Panc1 (cell line): ENCODE measurements around the gene KRTAP3-3. TPM values are rescaled to one million over a fixed set of nuclear protein-coding genes. Genes with fewer than 3 reads are reported as not detected.

Source experiments
- ATAC-seq: fragments of 200-7000 bp; cut with Tn5 transposase; 2 replicates; pipeline ENCODE4 v1.9.1; 2020; ENCODE audit warnings: mild to moderate bottlenecking, moderate library complexity
- BruUV-seq: library from RNA; stranded (reverse); fragments of 400-500 nt; replicated peaks from 2 replicates; lab custom pipeline; 2021; lab: Mats Ljungman, UMichigan
- CTCF ChIA-PET: fragments of 300-600 bp; sonication (Branson Sonifier 250); formaldehyde crosslinking; loops from one replicate; lab custom pipeline; 2022; ENCODE audit warnings: antibody characterized with exemption; lab: Charles Lee
- POLR2A ChIA-PET: fragments of 300-600 bp; sonication (Branson Sonifier 250); formaldehyde crosslinking; loops from one replicate; lab custom pipeline; 2022; ENCODE audit warnings: antibody characterized with exemption; lab: Charles Lee
- DNase-seq: peaks from one replicate; pipeline ENCODE4 v3.0.0-alpha.2; 2010; ENCODE audit warnings: low read depth, low spot score
- H3K27ac ChIP-seq: 2 replicates; pipeline ENCODE4 v1.5.1; 2011; ENCODE audit warnings: mild to moderate bottlenecking, low read length, inconsistent platforms
- H3K27me3 ChIP-seq: fragments of 200-500 bp; sonication (Bioruptor generic); 2 replicates; pipeline ENCODE4 v1.6.0; 2014; ENCODE audit warnings: low read length, inconsistent platforms; ENCODE audit not compliant: control insufficient read depth, insufficient read depth
- H3K36me3 ChIP-seq: fragments of 200-500 bp; sonication (Bioruptor generic); 2 replicates; pipeline ENCODE4 v1.5.1; 2014; ENCODE audit warnings: inconsistent platforms, mild to moderate bottlenecking, low read length, moderate library complexity; ENCODE audit not compliant: control insufficient read depth, insufficient read depth
- H3K4me1 ChIP-seq: 2 replicates; pipeline ENCODE4 v1.5.1; 2011; ENCODE audit warnings: inconsistent platforms, mild to moderate bottlenecking, low read length, moderate library complexity; ENCODE audit not compliant: control insufficient read depth, insufficient read depth
- H3K4me3 ChIP-seq, 2 experiments: 2 replicates each; pipeline ENCODE4 v1.5.1; 2011 to 2012; ENCODE audit warnings: low read depth in 2 of 2, low read length in 2 of 2, mild to moderate bottlenecking in 2 of 2, inconsistent platforms in 1 of 2, moderate library complexity in 1 of 2
- H3K9me3 ChIP-seq: fragments of 200-500 bp; sonication (Bioruptor generic); 2 replicates; pipeline ENCODE4 v1.5.1; 2014; ENCODE audit warnings: low read depth, mild to moderate bottlenecking, inconsistent platforms, low read length, moderate library complexity; ENCODE audit not compliant: control insufficient read depth, insufficient read depth
- POLR2AphosphoS5 ChIP-seq: IDR thresholded peaks from 2 replicates; pipeline ENCODE4 v1.6.1; 2012; ENCODE audit warnings: mild to moderate bottlenecking, low read depth, low read length, moderate library complexity
- SIN3A ChIP-seq: IDR thresholded peaks from 2 replicates; pipeline ENCODE4 v1.6.1; 2012; ENCODE audit warnings: low read depth, mild to moderate bottlenecking, low read length, moderate library complexity, borderline replicate concordance; ENCODE audit not compliant: insufficient read depth
- TCF7L2 ChIP-seq: IDR thresholded peaks from 2 replicates; pipeline ENCODE4 v1.6.1; 2011; ENCODE audit warnings: mild to moderate bottlenecking, low read depth, low read length, inconsistent platforms
- in situ Hi-C: cut with HindIII; loops from 2 replicates; pipeline ENCODE4 v1.10.0; 2016; ENCODE audit warnings: low sequenced_read_pairs, low pct_unique_long_range_greater_than_20kb
- intact Hi-C: fragments of 100-400 bp; cut with micrococcal nuclease; formaldehyde crosslinking; loops from one replicate; pipeline ENCODE4 v1.10.0; 2022; ENCODE audit not compliant: unreplicated experiment
- total RNA-seq: library from RNA; stranded (reverse); gene quantifications from one replicate; pipeline ENCODE4 v1.2.1, GENCODE V29; 2021; ENCODE audit not compliant: unreplicated experiment
- TF ChIP-seq, protein P1 (sequence below), 2 experiments: IDR thresholded peaks; 2 replicates each; pipeline ENCODE4 v1.6.1; 2011 to 2012; ENCODE audit warnings: low read depth in 2 of 2, control low read depth in 1 of 2, low read length in 1 of 2, mild to moderate bottlenecking in 1 of 2, moderate library complexity in 1 of 2; ENCODE audit not compliant: insufficient read depth in 1 of 2
- TF ChIP-seq, protein P2 (sequence below): fragments of 450-650 bp; IDR thresholded peaks from 2 replicates; pipeline ENCODE4 v1.5.1; 2017; ENCODE audit warnings: mild to moderate bottlenecking

The KRTAP3-3 gene
- total RNA-seq, 1 experiment from 2014 or later, result not detected

DNA sequence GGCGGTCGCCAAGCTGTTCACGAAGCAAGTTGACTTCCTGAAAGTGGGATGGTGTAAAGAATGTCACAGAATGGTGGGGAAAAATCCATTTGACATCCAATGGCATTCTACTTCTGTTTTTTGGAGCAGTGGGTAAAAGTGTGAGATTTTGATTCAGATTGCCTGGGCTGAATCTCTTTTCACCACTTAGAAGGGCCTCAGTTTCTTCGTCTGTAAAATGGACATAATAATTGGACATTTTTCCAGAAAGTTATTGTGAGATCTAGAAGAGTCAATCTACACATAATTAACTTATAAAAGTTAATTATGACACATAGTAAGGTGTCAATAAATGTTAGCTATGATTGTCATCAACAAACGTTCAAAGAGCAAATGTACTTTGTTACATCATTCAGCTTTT is 12.8 kb downstream of the KRTAP3-3 start:
- no peak for DNase-seq
- H3K9me3 ChIP-seq, result no peaks in the 10 kb centered on the region
- no peak overlapping the region for H3K4me3 ChIP-seq
- H3K36me3 ChIP-seq, result no peaks in the 10 kb centered on the region
- H3K27ac ChIP-seq, result no peak overlapping the region
- no TSS peak for BruUV-seq
- POLR2A ChIA-PET, result no interaction called here
- no peak for TF ChIP-seq SIN3A
- TF ChIP-seq TCF7L2, result no peak
- TF ChIP-seq, protein P1, sequence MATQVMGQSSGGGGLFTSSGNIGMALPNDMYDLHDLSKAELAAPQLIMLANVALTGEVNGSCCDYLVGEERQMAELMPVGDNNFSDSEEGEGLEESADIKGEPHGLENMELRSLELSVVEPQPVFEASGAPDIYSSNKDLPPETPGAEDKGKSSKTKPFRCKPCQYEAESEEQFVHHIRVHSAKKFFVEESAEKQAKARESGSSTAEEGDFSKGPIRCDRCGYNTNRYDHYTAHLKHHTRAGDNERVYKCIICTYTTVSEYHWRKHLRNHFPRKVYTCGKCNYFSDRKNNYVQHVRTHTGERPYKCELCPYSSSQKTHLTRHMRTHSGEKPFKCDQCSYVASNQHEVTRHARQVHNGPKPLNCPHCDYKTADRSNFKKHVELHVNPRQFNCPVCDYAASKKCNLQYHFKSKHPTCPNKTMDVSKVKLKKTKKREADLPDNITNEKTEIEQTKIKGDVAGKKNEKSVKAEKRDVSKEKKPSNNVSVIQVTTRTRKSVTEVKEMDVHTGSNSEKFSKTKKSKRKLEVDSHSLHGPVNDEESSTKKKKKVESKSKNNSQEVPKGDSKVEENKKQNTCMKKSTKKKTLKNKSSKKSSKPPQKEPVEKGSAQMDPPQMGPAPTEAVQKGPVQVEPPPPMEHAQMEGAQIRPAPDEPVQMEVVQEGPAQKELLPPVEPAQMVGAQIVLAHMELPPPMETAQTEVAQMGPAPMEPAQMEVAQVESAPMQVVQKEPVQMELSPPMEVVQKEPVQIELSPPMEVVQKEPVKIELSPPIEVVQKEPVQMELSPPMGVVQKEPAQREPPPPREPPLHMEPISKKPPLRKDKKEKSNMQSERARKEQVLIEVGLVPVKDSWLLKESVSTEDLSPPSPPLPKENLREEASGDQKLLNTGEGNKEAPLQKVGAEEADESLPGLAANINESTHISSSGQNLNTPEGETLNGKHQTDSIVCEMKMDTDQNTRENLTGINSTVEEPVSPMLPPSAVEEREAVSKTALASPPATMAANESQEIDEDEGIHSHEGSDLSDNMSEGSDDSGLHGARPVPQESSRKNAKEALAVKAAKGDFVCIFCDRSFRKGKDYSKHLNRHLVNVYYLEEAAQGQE (IDR thresholded peaks at IDR 0.05; ENCODE audit: insufficient read depth in 1 of 2, low read depth in 2 of 2, low read length in 1 of 2), result no peak
- TF ChIP-seq, protein P2, sequence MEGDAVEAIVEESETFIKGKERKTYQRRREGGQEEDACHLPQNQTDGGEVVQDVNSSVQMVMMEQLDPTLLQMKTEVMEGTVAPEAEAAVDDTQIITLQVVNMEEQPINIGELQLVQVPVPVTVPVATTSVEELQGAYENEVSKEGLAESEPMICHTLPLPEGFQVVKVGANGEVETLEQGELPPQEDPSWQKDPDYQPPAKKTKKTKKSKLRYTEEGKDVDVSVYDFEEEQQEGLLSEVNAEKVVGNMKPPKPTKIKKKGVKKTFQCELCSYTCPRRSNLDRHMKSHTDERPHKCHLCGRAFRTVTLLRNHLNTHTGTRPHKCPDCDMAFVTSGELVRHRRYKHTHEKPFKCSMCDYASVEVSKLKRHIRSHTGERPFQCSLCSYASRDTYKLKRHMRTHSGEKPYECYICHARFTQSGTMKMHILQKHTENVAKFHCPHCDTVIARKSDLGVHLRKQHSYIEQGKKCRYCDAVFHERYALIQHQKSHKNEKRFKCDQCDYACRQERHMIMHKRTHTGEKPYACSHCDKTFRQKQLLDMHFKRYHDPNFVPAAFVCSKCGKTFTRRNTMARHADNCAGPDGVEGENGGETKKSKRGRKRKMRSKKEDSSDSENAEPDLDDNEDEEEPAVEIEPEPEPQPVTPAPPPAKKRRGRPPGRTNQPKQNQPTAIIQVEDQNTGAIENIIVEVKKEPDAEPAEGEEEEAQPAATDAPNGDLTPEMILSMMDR, result no peak
- no peak for TF ChIP-seq POLR2AphosphoS5
- no peak for ATAC-seq
- in situ Hi-C loops, result no loop called here
- 0 out of 2 replicates have a peak, but pooled peaks cover 4% of the 10 kb centered on the region for H3K27me3 ChIP-seq
- no peaks in the 10 kb centered on the region for H3K4me1 ChIP-seq
- intact Hi-C loops, result no loop called here
- CTCF ChIA-PET, result no interaction called here

DNA sequence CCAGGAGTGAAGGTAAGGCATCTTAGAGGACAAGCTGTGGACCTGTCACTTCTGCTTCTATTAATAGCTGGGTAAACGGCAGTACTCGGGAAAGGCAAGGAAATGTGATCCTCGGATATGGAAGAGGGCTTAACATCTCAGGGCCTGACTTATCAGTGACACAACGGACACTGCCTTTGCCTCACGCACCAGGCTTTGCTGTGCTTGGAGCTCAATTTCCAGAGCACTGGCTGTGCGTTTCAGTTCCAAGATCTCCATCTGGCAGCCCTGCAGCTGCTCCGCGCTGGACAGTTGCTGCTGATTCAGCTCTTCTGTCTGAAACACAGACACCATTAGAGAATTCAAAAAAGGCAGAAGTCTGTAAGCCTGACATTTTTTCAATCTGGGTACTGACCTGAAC is 13.4 kb downstream of the KRTAP3-3 start:
- BruUV-seq, result no TSS peak
- ChIA-PET CTCF (no interaction called here), POLR2A (interaction anchor here (0.7 kb wide), 1 partner anchor 18 kb away, joined by 4 read pairs; no protein-coding TSS in a partner anchor)
- intact Hi-C loops (no loop called here), in situ Hi-C loops (no loop called here)
- Histone ChIP-seq H3K36me3 (no peaks in the 10 kb centered on the region), H3K4me3 (no peak overlapping the region), H3K9me3 (no peaks in the 10 kb centered on the region), H3K27me3 (0 out of 2 replicates have a peak, but pooled peaks cover 3% of the 10 kb centered on the region), H3K27ac (no peak overlapping the region), H3K4me1 (no peaks in the 10 kb centered on the region)
- TF ChIP-seq, protein P1 (IDR thresholded peaks at IDR 0.05; ENCODE audit: insufficient read depth in 1 of 2, low read depth in 2 of 2, low read length in 1 of 2), result no peak
- TF ChIP-seq TCF7L2, result no peak
- no peak for TF ChIP-seq SIN3A
- TF ChIP-seq POLR2AphosphoS5, result no peak
- TF ChIP-seq, protein P2, result no peak
- ATAC-seq (no peak), DNase-seq (no peak)
